ENCODE results near the gene LGR6.
A peak's percentile ranks its signal among the peaks of the same experiment; 100 is the strongest.

LGR6 gene

GRCh38 chr1:202214089-202214843 lies 20.7 kb downstream of the LGR6 start:
- ChIA-PET CTCF (interaction anchor here (0.5 to 5.8 kb wide), 13 partner anchors 8 to 367 kb away, joined by 3 to 28 read pairs (median 5); partner anchors contain the start of gene LGR6), POLR2A (no interaction called here)
- no peaks in the 10 kb centered on the region for H3K36me3 ChIP-seq (ENCODE audit: control insufficient read depth in 2 of 2, insufficient read depth in 1 of 2, low read length in 2 of 2)
- no peaks in the 10 kb centered on the region for H3K4me1 ChIP-seq (ENCODE audit: control insufficient read depth, insufficient read depth, low read length)
- peak overlapping the region; percentile 16 for H3K4me3 ChIP-seq (ENCODE audit: low read depth, low read length)
- H3K9me3 ChIP-seq (ENCODE audit: control insufficient read depth, insufficient read depth, low read depth, low read length), result no peaks in the 10 kb centered on the region
- H3K27ac ChIP-seq (ENCODE audit: extremely low read depth, low read depth, low read length), result no peak overlapping the region
- TF ChIP-seq OVOL3 (tag by site-specific recombination; IDR thresholded peaks at IDR 0.05) (no peak), PRDM1 (tag by site-specific recombination; IDR thresholded peaks at IDR 0.05) (no peak), ZNF335 (tag by site-specific recombination; conservative IDR thresholded peaks at IDR 0.05) (no peak), REST (tag by site-specific recombination; IDR thresholded peaks at IDR 0.05) (no peak), ZNF155 (tag by site-specific recombination; IDR thresholded peaks at IDR 0.05) (no peak), ZSCAN23 (tag by site-specific recombination; IDR thresholded peaks at IDR 0.05) (no peak), ZNF394 (tag by site-specific recombination; IDR thresholded peaks at IDR 0.05; ENCODE audit: borderline replicate concordance) (no peak)
- TF ChIP-seq, protein P1, sequence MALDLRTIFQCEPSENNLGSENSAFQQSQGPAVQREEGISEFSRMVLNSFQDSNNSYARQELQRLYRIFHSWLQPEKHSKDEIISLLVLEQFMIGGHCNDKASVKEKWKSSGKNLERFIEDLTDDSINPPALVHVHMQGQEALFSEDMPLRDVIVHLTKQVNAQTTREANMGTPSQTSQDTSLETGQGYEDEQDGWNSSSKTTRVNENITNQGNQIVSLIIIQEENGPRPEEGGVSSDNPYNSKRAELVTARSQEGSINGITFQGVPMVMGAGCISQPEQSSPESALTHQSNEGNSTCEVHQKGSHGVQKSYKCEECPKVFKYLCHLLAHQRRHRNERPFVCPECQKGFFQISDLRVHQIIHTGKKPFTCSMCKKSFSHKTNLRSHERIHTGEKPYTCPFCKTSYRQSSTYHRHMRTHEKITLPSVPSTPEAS (tag by site-specific recombination; IDR thresholded peaks at IDR 0.05), result no peak
- TF ChIP-seq, protein P2, sequence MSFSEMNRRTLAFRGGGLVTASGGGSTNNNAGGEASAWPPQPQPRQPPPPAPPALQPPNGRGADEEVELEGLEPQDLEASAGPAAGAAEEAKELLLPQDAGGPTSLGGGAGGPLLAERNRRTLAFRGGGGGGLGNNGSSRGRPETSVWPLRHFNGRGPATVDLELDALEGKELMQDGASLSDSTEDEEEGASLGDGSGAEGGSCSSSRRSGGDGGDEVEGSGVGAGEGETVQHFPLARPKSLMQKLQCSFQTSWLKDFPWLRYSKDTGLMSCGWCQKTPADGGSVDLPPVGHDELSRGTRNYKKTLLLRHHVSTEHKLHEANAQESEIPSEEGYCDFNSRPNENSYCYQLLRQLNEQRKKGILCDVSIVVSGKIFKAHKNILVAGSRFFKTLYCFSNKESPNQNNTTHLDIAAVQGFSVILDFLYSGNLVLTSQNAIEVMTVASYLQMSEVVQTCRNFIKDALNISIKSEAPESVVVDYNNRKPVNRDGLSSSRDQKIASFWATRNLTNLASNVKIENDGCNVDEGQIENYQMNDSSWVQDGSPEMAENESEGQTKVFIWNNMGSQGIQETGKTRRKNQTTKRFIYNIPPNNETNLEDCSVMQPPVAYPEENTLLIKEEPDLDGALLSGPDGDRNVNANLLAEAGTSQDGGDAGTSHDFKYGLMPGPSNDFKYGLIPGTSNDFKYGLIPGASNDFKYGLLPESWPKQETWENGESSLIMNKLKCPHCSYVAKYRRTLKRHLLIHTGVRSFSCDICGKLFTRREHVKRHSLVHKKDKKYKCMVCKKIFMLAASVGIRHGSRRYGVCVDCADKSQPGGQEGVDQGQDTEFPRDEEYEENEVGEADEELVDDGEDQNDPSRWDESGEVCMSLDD (tag by site-specific recombination; IDR thresholded peaks at IDR 0.05), result no peak
- TF ChIP-seq, protein P3, sequence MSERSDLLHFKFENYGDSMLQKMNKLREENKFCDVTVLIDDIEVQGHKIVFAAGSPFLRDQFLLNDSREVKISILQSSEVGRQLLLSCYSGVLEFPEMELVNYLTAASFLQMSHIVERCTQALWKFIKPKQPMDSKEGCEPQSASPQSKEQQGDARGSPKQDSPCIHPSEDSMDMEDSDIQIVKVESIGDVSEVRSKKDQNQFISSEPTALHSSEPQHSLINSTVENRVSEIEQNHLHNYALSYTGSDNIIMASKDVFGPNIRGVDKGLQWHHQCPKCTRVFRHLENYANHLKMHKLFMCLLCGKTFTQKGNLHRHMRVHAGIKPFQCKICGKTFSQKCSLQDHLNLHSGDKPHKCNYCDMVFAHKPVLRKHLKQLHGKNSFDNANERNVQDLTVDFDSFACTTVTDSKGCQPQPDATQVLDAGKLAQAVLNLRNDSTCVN (tag by site-specific recombination; optimal IDR thresholded peaks at IDR 0.05), result no peak

DNA sequence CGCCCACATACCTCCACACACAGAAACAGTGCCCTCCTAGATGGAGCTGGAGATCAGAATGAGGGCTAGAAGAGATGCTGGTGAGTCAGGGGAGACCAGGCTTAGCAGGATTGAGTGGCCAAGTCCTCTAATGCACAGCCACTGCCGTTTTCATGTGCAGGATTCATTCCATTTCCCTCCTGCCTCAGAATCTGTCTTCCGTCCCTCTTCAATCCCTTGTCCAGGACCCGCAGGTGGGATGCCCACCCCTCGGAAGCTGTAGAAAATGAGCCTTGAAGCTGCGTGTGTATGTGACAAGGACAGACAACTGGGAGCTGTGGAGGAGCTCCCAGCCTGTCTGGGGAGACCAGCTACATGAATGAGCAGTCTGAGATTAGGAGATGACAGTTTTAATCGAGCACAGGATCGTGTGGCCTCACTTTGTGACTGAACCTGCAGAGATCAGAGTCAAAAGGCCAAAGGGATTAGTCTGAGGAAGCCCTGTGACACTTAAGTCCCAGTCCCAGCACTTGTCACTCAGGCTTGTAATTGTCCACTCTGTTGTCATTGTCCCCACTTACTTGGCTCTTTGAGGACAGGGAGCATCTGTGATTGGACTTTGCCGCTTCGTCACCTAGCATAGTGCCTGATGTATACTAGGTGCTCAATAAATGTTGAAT lies 22.0 kb downstream of the LGR6 start:
- no peaks in the 10 kb centered on the region for H3K36me3 ChIP-seq (ENCODE audit: control insufficient read depth in 2 of 2, insufficient read depth in 1 of 2, low read length in 2 of 2)
- H3K27ac ChIP-seq (ENCODE audit: extremely low read depth, low read depth, low read length), result no peak overlapping the region
- ChIA-PET POLR2A (interaction anchor here (0.6 kb wide), 1 partner anchor 370 kb away, joined by 3 read pairs; no protein-coding TSS in a partner anchor), CTCF (interaction anchor here (0.6 to 5.8 kb wide), 10 partner anchors 8 to 1991 kb away, joined by 3 to 28 read pairs (median 4); partner anchors contain the start of gene LGR6)
- TF ChIP-seq ZEB2 (tag by site-specific recombination; IDR thresholded peaks at IDR 0.05) (no peak), ZNF664 (tag by site-specific recombination; IDR thresholded peaks at IDR 0.05) (peak; percentile 83), KLF17 (tag by site-specific recombination; IDR thresholded peaks at IDR 0.05) (no peak)
- no peak overlapping the region for H3K4me3 ChIP-seq (ENCODE audit: low read depth, low read length)
- H3K9me3 ChIP-seq (ENCODE audit: control insufficient read depth, insufficient read depth, low read depth, low read length), result no peaks in the 10 kb centered on the region
- no peaks in the 10 kb centered on the region for H3K4me1 ChIP-seq (ENCODE audit: control insufficient read depth, insufficient read depth, low read length)
